Occipital lobe (tissue), 3 donors: ENCODE measurements around the gene NOS2. TPM values are rescaled to one million over a fixed set of nuclear protein-coding genes. Genes with fewer than 3 reads are reported as not detected.

ENCODE experiments used
- DNase-seq: peaks from one replicate; lab custom pipeline; 2025; lab: John Stamatoyannopoulos, UW
- small RNA-seq: library from RNA; depleted of rRNA; stranded (forward); fragments of <200 nt; gene quantifications from one replicate; pipeline ENCODE3, GENCODE V24; 2014
- total RNA-seq: library from RNA; depleted of rRNA; stranded (reverse); fragments of >200 nt; gene quantifications from one replicate; pipeline ENCODE4 v1.2.3, GENCODE V29; 2014

The NOS2 gene
- total RNA-seq, 1 donor from 2014 or later: 0.47 TPM

GRCh38 chr17:27721797-27722196 is 78.5 kb downstream of the NOS2 start:
- DNase-seq: no peak

Small RNA genes within 50 kb of the gene (small RNA-seq; reads per million reads assigned to genes)
- gene AC130289.1 (not detected), gene AC130289.2 (not detected)

Other genes starting within 250 kb of the NOS2 start
- 1.9 TPM for gene LGALS9, start 169.3 kb downstream of the NOS2 start, total RNA-seq
- gene LYRM9, start 92.8 kb upstream of the NOS2 start, total RNA-seq: 11.9 TPM
- gene NLK, start 242.1 kb upstream of the NOS2 start, total RNA-seq: 54.3 TPM